Measurements from ENCODE around the gene FRG2C.
"Not testable (repeated sequence)": the region's sequence is repeated elsewhere in the genome, so short reads cannot be mapped to it uniquely, and the experiment has no call there.

FRG2C gene

GRCh38 chr3:75658411-75659107 lies 5.6 kb upstream of the FRG2C start:
- Mint-ChIP-seq H3K27me3 (peaks cover 18% of the 10 kb centered on the region), H3K4me3 (peak overlapping the region; percentile 57)
- not testable (repeated sequence) for H3K27ac Mint-ChIP-seq; H3K4me1 Mint-ChIP-seq (ENCODE audit: low read depth); H3K9me3 Mint-ChIP-seq (ENCODE audit: low read depth); H3K36me3 Mint-ChIP-seq

GRCh38 chr3:75659108-75659433 lies 5.1 kb upstream of the FRG2C start:
- not testable (repeated sequence) for H3K4me1 Mint-ChIP-seq (ENCODE audit: low read depth); H3K27ac Mint-ChIP-seq; H3K9me3 Mint-ChIP-seq (ENCODE audit: low read depth); H3K36me3 Mint-ChIP-seq
- Mint-ChIP-seq H3K27me3 (peaks cover 18% of the 10 kb centered on the region), H3K4me3 (peak overlapping the region; percentile 38)

GRCh38 chr3:75665626-75666025 lies 1.5 kb downstream of the FRG2C start:
- H3K4me3 Mint-ChIP-seq; H3K36me3 Mint-ChIP-seq; H3K9me3 Mint-ChIP-seq (ENCODE audit: low read depth); H3K27ac Mint-ChIP-seq; H3K4me1 Mint-ChIP-seq (ENCODE audit: low read depth): not testable (repeated sequence)
- H3K27me3 Mint-ChIP-seq, result peaks cover 29% of the 10 kb centered on the region

- Mint-ChIP-seq H3K27me3 (peaks cover 35% of the 10 kb centered on the region), H3K9me3 (ENCODE audit: low read depth) (peaks cover 12% of the 10 kb centered on the region), H3K4me3 (peak overlapping the region; percentile 59), H3K4me1 (ENCODE audit: low read depth) (peaks cover 22% of the 10 kb centered on the region)
- H3K36me3 Mint-ChIP-seq, H3K27ac Mint-ChIP-seq: not testable (repeated sequence)
These were observed 3.9 kb downstream of the FRG2C start for GRCh38 chr3:75667757-75668701.

- peaks cover 20% of the 10 kb centered on the region for H3K9me3 Mint-ChIP-seq (ENCODE audit: low read depth)
- H3K4me3 Mint-ChIP-seq, result not testable (repeated sequence)
- H3K36me3 Mint-ChIP-seq, result peaks cover 13% of the 10 kb centered on the region
These were observed 4.7 kb downstream of the FRG2C start for GRCh38 chr3:75668759-75669347.

GRCh38 chr3:75669348-75670297 lies 5.5 kb downstream of the FRG2C start:
- Mint-ChIP-seq H3K36me3 (peaks cover 13% of the 10 kb centered on the region), H3K4me3 (peak overlapping the region; percentile 55), H3K4me1 (ENCODE audit: low read depth) (peaks cover 22% of the 10 kb centered on the region), H3K27me3 (peaks cover 38% of the 10 kb centered on the region), H3K9me3 (ENCODE audit: low read depth) (peaks cover 17% of the 10 kb centered on the region)
- not testable (repeated sequence) for H3K27ac Mint-ChIP-seq

More at GRCh38 chr3:75668759-75669347, 4.7 kb downstream of the FRG2C start:
- H3K4me1 Mint-ChIP-seq (ENCODE audit: low read depth), result peaks cover 22% of the 10 kb centered on the region
- H3K27ac Mint-ChIP-seq, result not testable (repeated sequence)
- peaks cover 39% of the 10 kb centered on the region for H3K27me3 Mint-ChIP-seq

GRCh38 chr3:75670298-75671286 lies 6.5 kb downstream of the FRG2C start:
- Mint-ChIP-seq H3K36me3 (peaks cover 13% of the 10 kb centered on the region), H3K9me3 (ENCODE audit: low read depth) (peaks cover 17% of the 10 kb centered on the region), H3K4me1 (ENCODE audit: low read depth) (peaks cover 22% of the 10 kb centered on the region), H3K27me3 (peaks cover 37% of the 10 kb centered on the region), H3K4me3 (peak overlapping the region; percentile 57)
- H3K27ac Mint-ChIP-seq, result not testable (repeated sequence)

GRCh38 chr3:75671287-75672139 lies 7.4 kb downstream of the FRG2C start:
- Mint-ChIP-seq H3K4me1 (ENCODE audit: low read depth) (peaks cover 22% of the 10 kb centered on the region), H3K4me3 (peak overlapping the region; percentile 57), H3K36me3 (peaks cover 13% of the 10 kb centered on the region), H3K27me3 (peaks cover 37% of the 10 kb centered on the region), H3K9me3 (ENCODE audit: low read depth) (peaks cover 17% of the 10 kb centered on the region)
- H3K27ac Mint-ChIP-seq, result not testable (repeated sequence)

- not testable (repeated sequence) for H3K4me3 Mint-ChIP-seq, H3K27ac Mint-ChIP-seq
- peaks cover 18% of the 10 kb centered on the region for H3K9me3 Mint-ChIP-seq (ENCODE audit: low read depth)
These were observed 8.1 kb downstream of the FRG2C start for GRCh38 chr3:75672140-75672775.

GRCh38 chr3:75683965-75684364 lies 19.8 kb downstream of the FRG2C start:
- H3K4me1 Mint-ChIP-seq (ENCODE audit: low read depth); H3K4me3 Mint-ChIP-seq; H3K27ac Mint-ChIP-seq; H3K36me3 Mint-ChIP-seq; H3K27me3 Mint-ChIP-seq: not testable (repeated sequence)
- peaks cover 14% of the 10 kb centered on the region for H3K9me3 Mint-ChIP-seq (ENCODE audit: low read depth)

More at GRCh38 chr3:75672140-75672775, 8.1 kb downstream of the FRG2C start:
- H3K36me3 Mint-ChIP-seq, result peaks cover 13% of the 10 kb centered on the region
- H3K27me3 Mint-ChIP-seq, result peaks cover 35% of the 10 kb centered on the region
- H3K4me1 Mint-ChIP-seq (ENCODE audit: low read depth), result peaks cover 22% of the 10 kb centered on the region

GRCh38 chr3:75687323-75687722 lies 23.2 kb downstream of the FRG2C start:
- Mint-ChIP-seq H3K4me1 (ENCODE audit: low read depth) (no peaks in the 10 kb centered on the region), H3K9me3 (ENCODE audit: low read depth) (peaks cover 27% of the 10 kb centered on the region), H3K36me3 (peaks cover 14% of the 10 kb centered on the region), H3K27ac (no peak overlapping the region), H3K27me3 (peaks cover 3% of the 10 kb centered on the region), H3K4me3 (no peak overlapping the region)

- Mint-ChIP-seq H3K9me3 (ENCODE audit: low read depth) (peaks cover 18% of the 10 kb centered on the region), H3K4me1 (ENCODE audit: low read depth) (no peaks in the 10 kb centered on the region), H3K27me3 (peaks cover 3% of the 10 kb centered on the region), H3K27ac (no peak overlapping the region), H3K36me3 (peaks cover 9% of the 10 kb centered on the region), H3K4me3 (no peak overlapping the region)
These were observed 27.9 kb downstream of the FRG2C start for GRCh38 chr3:75692061-75692460.

Measured in activated naive CD8-positive, alpha-beta T cell (primary cell).